NCI-H345 (cell line): ENCODE results near the gene CACYBP.

Experiments used
- DNase-seq: peaks from one replicate; lab custom pipeline; 2025; lab: John Stamatoyannopoulos, UW

Gene CACYBP

GRCh38 chr1:174974711-174975119 is 25.0 kb upstream of the CACYBP start:
- DNase-seq, result no peak

GRCh38 chr1:174975764-174976163 is 24.0 kb upstream of the CACYBP start:
- DNase-seq, result no peak

GRCh38 chr1:174976436-174977108 is 23.2 kb upstream of the CACYBP start:
- DNase-seq, result no peak

GRCh38 chr1:174982971-174983689 is 16.6 kb upstream of the CACYBP start:
- DNase-seq, result peak; percentile 47

DNA sequence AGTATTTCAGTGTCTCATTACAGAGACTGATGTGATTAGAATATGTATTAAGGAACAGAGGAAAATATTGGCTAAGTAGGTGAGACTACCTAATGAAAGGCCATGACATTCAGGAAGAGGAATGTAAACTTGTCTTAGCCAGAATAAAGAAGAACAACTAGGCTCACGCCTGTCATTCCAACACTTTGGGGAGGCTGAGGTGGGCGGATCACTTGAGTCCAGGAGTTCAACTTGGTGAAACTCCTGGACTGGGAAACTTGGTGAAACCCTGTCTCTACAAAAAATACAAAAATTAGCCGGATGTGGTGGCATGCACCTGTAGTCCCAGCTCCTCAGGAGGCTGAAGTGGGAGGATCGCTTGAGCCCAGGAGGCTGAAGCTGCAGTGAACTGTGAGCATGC is 14.8 kb upstream of the CACYBP start:
- no peak for DNase-seq

- no peak for DNase-seq
Observed at GRCh38 chr1:174988539-174988938, 11.2 kb upstream of the CACYBP start.

DNA sequence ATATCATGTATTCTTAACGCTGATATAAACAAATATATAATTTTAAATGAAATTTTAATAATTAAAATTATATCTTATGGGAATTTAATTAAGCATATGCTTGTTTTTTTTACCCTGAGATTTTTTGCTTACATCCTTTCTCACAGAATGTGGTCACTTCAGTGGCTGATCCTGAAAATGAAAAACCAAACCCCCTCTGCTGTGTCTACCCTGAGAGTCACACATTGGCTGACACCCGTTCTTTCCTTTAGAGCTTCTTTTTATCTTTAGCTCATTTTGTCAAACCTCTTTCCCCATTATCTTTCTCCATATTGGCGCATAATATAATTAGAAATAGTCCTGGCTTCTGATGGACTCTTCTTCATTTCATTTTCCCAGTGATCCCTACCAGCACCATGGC is 10.8 kb upstream of the CACYBP start:
- no peak for DNase-seq

DNA sequence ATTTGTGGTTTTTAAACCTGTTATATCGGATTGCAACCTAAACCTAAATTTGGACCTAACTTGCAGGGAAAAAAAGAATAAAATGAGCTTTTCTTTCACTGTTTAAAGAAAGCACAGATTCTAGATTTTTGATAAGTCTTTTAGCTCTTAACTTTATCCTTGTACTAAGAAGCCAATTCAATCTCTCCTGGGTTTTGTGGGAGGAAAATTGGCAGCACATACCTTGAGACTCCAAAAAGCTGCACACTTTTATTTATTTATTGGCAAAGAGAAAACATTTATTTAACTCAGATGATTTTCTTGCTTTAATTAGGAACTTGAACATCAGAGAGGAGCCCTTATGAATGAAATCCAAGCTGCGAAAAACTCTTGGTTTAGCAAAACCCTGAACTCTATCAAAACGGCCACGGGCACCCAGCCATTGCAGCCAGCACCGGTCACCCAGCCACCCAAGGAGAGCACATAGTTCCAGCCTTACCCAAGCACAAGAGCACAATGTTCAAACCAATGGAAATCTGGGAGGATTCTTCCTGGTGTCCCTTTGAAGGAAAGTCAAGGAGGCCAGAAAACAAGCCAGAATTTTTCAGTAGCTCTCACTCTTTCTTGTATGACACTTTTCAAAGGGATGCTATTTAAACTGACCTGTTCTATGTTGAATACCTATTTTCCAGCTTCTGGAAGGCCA is 10.1 kb upstream of the CACYBP start:
- no peak for DNase-seq

- DNase-seq, result no peak
Observed at GRCh38 chr1:174990382-174990999, 9.3 kb upstream of the CACYBP start.

DNA sequence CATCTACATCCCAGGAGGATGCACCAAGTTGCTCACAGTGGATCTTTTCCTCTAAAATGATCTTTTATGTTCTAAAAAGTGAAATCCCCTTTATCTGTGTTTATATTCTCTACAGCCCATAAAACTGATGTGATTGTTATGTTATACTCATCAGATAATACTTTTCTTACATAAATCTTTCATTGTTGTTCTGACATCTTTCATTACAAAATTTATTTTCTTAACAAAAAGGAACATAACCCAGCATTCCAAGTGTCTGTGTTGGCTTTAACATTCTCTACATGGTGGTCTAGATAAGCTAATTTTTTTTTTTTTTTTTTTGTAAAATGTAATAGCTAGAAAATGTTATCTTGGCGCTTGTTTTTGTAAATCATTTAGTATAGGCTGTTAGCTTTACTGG is 8.3 kb upstream of the CACYBP start:
- no peak for DNase-seq

DNA sequence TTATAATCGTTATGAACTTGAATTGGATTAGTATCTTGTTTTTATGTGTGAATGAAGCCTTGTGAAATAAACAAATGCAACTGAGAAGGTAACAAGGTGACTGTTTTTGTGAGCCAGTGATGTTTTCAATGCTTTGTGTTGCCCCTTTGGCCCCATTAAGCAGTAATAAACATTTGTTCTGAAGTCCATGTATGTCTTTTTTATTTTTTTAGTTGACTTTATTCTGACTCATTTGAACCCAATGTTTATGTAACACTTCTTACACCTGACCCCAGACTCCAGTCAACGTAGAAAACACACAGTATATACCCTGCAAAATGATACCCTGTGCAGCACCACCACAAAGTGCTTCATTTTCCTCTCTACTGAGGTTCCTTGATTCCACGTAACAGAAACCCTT is 4.6 kb upstream of the CACYBP start:
- DNase-seq, result no peak

DNA sequence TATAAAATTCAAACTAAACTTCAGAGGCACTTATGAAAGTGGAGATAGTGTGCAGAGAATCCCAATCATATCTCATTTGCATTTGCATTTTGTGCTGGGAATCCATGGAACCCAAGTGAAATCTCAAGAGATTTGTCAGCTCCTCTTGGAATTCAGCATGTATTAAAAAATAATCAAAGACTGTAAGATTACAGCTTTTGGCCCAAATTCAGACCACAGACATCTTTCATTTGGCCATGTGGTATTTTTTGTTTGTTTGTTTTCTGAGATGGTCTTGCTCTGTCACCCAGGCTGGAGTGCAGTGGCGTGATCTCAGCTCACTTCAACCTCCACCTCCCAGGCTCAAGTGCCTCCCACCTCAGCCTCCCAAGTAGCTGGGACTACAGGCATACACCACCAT is 3.8 kb upstream of the CACYBP start:
- DNase-seq, result no peak

GRCh38 chr1:174996476-174996875 is 3.3 kb upstream of the CACYBP start:
- no peak for DNase-seq

GRCh38 chr1:174997041-174997440 is 2.7 kb upstream of the CACYBP start:
- DNase-seq, result no peak

DNA sequence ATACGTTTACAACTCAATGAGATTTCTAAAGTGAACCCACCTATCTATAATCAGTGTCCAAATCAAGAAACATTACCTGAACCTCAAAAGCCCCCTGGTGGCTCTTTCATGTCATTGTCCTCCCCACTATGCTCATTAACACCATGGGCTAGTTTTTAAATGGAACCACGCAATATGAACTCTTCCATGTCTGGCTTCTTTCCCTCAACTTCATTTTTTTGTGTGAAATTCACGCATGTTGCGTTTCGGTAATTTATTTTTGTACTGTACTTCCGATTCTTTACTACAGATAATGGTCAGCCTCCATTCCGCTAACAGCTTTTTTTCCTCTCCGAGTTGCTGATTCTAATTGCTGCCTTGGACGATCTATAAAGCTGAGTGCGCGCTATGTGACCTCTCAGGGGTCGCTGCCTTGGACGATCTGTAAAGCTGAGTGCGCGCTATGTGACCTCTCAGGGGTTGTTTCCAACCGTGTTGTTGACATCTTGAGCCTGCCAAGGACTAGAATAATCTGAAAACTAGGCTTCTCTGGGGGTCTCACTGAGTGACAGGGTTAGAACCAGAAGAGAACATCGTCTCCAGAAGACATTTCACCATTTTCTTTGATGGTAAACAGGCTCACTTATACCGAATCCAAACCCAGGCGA is 1.1 kb upstream of the CACYBP start:
- peak; percentile 77 for DNase-seq

GRCh38 chr1:174999216-174999935 is 371 bp upstream of the CACYBP start:
- DNase-seq, result peak; percentile 99

DNA sequence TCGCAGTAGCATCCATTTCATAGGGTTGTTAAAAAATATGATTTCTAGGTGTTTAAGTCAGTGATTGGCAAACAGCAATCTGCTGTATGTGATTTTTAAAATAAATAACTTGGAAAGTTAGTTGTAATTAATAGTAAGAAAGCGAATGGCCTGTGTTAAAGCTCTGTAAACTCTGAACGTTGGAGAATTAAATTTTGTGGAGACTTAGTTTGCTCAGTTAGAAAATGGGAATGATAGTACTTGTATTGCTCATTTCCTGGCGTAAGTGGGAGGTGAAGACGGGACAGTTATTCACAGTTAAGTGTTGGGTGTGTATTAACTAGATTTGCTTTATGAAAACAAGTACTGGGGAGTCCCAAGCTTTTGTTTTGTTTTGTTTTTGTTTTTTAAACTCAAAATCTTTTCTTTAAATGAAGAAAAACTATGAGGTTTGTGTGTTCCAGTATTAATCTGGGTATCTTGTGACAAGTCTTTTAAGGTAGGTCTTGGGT is 995 bp downstream of the CACYBP start:
- no peak for DNase-seq

GRCh38 chr1:175002910-175003517 is 3.3 kb downstream of the CACYBP start:
- no peak for DNase-seq

- DNase-seq, result no peak
Observed at GRCh38 chr1:175003521-175003920, 3.8 kb downstream of the CACYBP start.

GRCh38 chr1:175005085-175005783 is 5.5 kb downstream of the CACYBP start:
- no peak for DNase-seq
